GM23338 (cell line): ENCODE results near the gene JAZF1. TPM values are rescaled to one million over a fixed set of nuclear protein-coding genes. Genes with fewer than 3 reads are reported as not detected.

ENCODE experiments used
- ATAC-seq: fragments of 200-7000 bp; cut with Tn5 transposase; 3 replicates; pipeline ENCODE4 v1.9.1; 2020
- DNase-seq: peaks from one replicate; pipeline ENCODE4 v3.0.0-alpha.2; 2015; ENCODE audit warnings: low spot score
- H2AFZ ChIP-seq: fragments of 200-600 bp; sonication (generic); 2 replicates; pipeline ENCODE4 v1.8.0; 2016; ENCODE audit warnings: antibody characterized with exemption, mild to moderate bottlenecking, moderate library complexity
- H3F3A ChIP-seq: fragments of 200-600 bp; sonication (generic); replicated peaks from 2 replicates; pipeline ENCODE4 v1.8.0; 2017; ENCODE audit warnings: antibody characterized with exemption, mixed run types, low read depth
- H3K27ac ChIP-seq: fragments of 200-600 bp; sonication (generic); 2 replicates; pipeline ENCODE4 v1.6.1; 2016; ENCODE audit warnings: low read depth
- H3K27me3 ChIP-seq: fragments of 200-600 bp; sonication (generic); 2 replicates; pipeline ENCODE4 v1.8.0; 2016; ENCODE audit warnings: mild to moderate bottlenecking, mixed run types, moderate library complexity; ENCODE audit not compliant: insufficient read depth
- H3K36me3 ChIP-seq: fragments of 200-600 bp; sonication (generic); 2 replicates; pipeline ENCODE4 v1.8.0; 2016; ENCODE audit warnings: mild to moderate bottlenecking; ENCODE audit not compliant: insufficient read depth
- H3K4me1 ChIP-seq: fragments of 200-600 bp; sonication (generic); 2 replicates; pipeline ENCODE4 v1.8.0; 2016; ENCODE audit warnings: mild to moderate bottlenecking, moderate library complexity; ENCODE audit not compliant: insufficient read depth
- H3K4me2 ChIP-seq: fragments of 200-600 bp; sonication (generic); 2 replicates; pipeline ENCODE4 v1.7.1; 2017; ENCODE audit warnings: mixed run types
- H3K4me3 ChIP-seq: fragments of 200-600 bp; sonication (generic); 2 replicates; pipeline ENCODE4 v1.6.1; 2016; ENCODE audit warnings: mixed run types
- H3K79me2 ChIP-seq: fragments of 200-600 bp; sonication (generic); replicated peaks from 2 replicates; pipeline ENCODE4 v1.8.0; 2017; ENCODE audit warnings: mild to moderate bottlenecking; ENCODE audit not compliant: insufficient read depth
- H3K9me2 ChIP-seq: fragments of 200-600 bp; sonication (generic); 2 replicates; pipeline ENCODE4 v1.8.0; 2017; ENCODE audit not compliant: insufficient read depth
- H4K20me1 ChIP-seq: fragments of 200-600 bp; sonication (generic); replicated peaks from 2 replicates; pipeline ENCODE4 v1.8.0; 2017; ENCODE audit warnings: mild to moderate bottlenecking; ENCODE audit not compliant: insufficient read depth
- H3K27ac Mint-ChIP-seq: 2 replicates; pipeline ENCODE4 v1.8.0; 2020; ENCODE audit warnings: inconsistent platforms, mild to moderate bottlenecking, moderate library complexity, mixed read lengths
- H3K27me3 Mint-ChIP-seq: 3 replicates; pipeline ENCODE4 v1.8.0; 2022; ENCODE audit warnings: low read depth, mild to moderate bottlenecking, moderate library complexity, mixed read lengths, inconsistent platforms; ENCODE audit not compliant: insufficient read depth, poor library complexity
- H3K36me3 Mint-ChIP-seq: 3 replicates; pipeline ENCODE4 v1.8.0; 2021; ENCODE audit warnings: low read depth, mild to moderate bottlenecking, inconsistent platforms, moderate library complexity, mixed read lengths
- H3K4me1 Mint-ChIP-seq: 3 replicates; pipeline ENCODE4 v1.8.0; 2020; ENCODE audit warnings: mild to moderate bottlenecking, inconsistent platforms, mixed read lengths
- H3K4me3 Mint-ChIP-seq: 3 replicates; pipeline ENCODE4 v1.8.0; 2021; ENCODE audit warnings: moderate library complexity, mild to moderate bottlenecking, inconsistent platforms, mixed read lengths
- H3K9me3 Mint-ChIP-seq: 3 replicates; pipeline ENCODE4 v1.8.0; 2020; ENCODE audit warnings: moderate library complexity, mild to moderate bottlenecking, inconsistent platforms, mixed read lengths
- CREB1 ChIP-seq: fragments of 250-450 bp; sonication (Bioruptor Pico); IDR thresholded peaks from 2 replicates; pipeline ENCODE4 v1.5.0; 2020; ENCODE audit warnings: low read depth, mild to moderate bottlenecking, moderate library complexity
- ETS1 ChIP-seq: IDR thresholded peaks from 2 replicates; pipeline ENCODE4 v1.6.1; 2016; ENCODE audit warnings: antibody characterized with exemption
- EZH2 ChIP-seq: fragments of 200-600 bp; sonication (generic); IDR thresholded peaks from one replicate; pipeline ENCODE4 v1.8.0; 2017; ENCODE audit warnings: antibody characterized with exemption, mild to moderate bottlenecking, low read depth; ENCODE audit not compliant: unreplicated experiment
- EZH2phosphoT487 ChIP-seq: fragments of 200-600 bp; sonication (generic); IDR thresholded peaks from one replicate; pipeline ENCODE4 v1.8.1; 2018; ENCODE audit warnings: antibody characterized with exemption; ENCODE audit not compliant: unreplicated experiment
- JUNB ChIP-seq: IDR thresholded peaks from one replicate; pipeline ENCODE4 v1.6.1; 2016; ENCODE audit warnings: antibody characterized with exemption; ENCODE audit not compliant: unreplicated experiment
- NANOG ChIP-seq: IDR thresholded peaks from 2 replicates; pipeline ENCODE4 v1.6.1; 2016; ENCODE audit warnings: antibody characterized with exemption, borderline replicate concordance
- POLR2AphosphoS5 ChIP-seq: IDR thresholded peaks from 2 replicates; pipeline ENCODE4 v1.6.1; 2016; ENCODE audit warnings: antibody characterized with exemption, low read depth
- REST ChIP-seq: IDR thresholded peaks from one replicate; pipeline ENCODE4 v1.6.1; 2018; ENCODE audit warnings: antibody characterized with exemption; ENCODE audit not compliant: unreplicated experiment
- ZNF114 ChIP-seq: fragments of 250-450 bp; sonication (Bioruptor Pico); IDR thresholded peaks from 2 replicates; pipeline ENCODE4 v1.5.0; 2020; ENCODE audit warnings: mild to moderate bottlenecking, moderate library complexity
- ZNF331 ChIP-seq: fragments of 250-450 bp; sonication (Bioruptor Pico); IDR thresholded peaks from 2 replicates; pipeline ENCODE4 v1.5.0; 2020; ENCODE audit warnings: low read depth, mild to moderate bottlenecking, moderate library complexity
- ZNF462 ChIP-seq: fragments of 250-450 bp; sonication (Bioruptor Pico); IDR thresholded peaks from 2 replicates; pipeline ENCODE4 v1.5.0; 2020; ENCODE audit warnings: mild to moderate bottlenecking, moderate library complexity
- polyA plus RNA-seq: library from polyadenylated mRNA; unstranded; fragments of >200 nt; fragmentation: Nextera tagmentation; extraction: Ambion mirVana; gene quantifications from 2 replicates; pipeline ENCODE4 v1.2.1, GENCODE V29; 2016
- total RNA-seq: library from RNA; depleted of rRNA; stranded (reverse); fragments of >200 nt; shearing (Covaris generic); gene quantifications from 2 replicates; pipeline ENCODE4 v1.2.3, GENCODE V29; 2014

JAZF1 gene
- total and polyA plus RNA-seq, 2 experiments from 2014 or later: 12.2 to 22.2 TPM

- no peak for TF ChIP-seq ETS1
- TF ChIP-seq JUNB: no peak
- TF ChIP-seq CREB1 (CRISPR knock-in tag): no peak
- no peak for TF ChIP-seq ZNF331 (CRISPR knock-in tag)
- no peak for TF ChIP-seq REST
- no peak for TF ChIP-seq ZNF114 (CRISPR knock-in tag)
- no peak for TF ChIP-seq EZH2phosphoT487
- no peak for TF ChIP-seq NANOG
- TF ChIP-seq POLR2AphosphoS5: no peak
Measured at GRCh38 chr7:28182071-28182471, 1.5 kb upstream of the JAZF1 start (continued).

GRCh38 chr7:28181416-28181815, 821 bp upstream of the JAZF1 start:
- Histone ChIP-seq H3F3A (peaks cover 5% of the 10 kb centered on the region; the same call in 1 of the 2 replicates), H3K4me3 (peak overlapping the region; percentile 71), H3K36me3 (no peaks in the 10 kb centered on the region), H3K9me2 (no peaks in the 10 kb centered on the region), H2AFZ (0 out of 2 replicates have a peak overlapping the region, but pooled peaks have one; percentile 1), H3K27me3 (0 out of 2 replicates have a peak, but pooled peaks cover 3% of the 10 kb centered on the region), H3K27ac (no peak overlapping the region), H3K4me2 (peak overlapping the region; percentile 93), H3K79me2 (peaks cover 29% of the 10 kb centered on the region), H4K20me1 (no peaks in the 10 kb centered on the region), H3K4me1 (peaks cover 41% of the 10 kb centered on the region)
- Mint-ChIP-seq H3K4me3 (peak overlapping the region; percentile 89), H3K27ac (no peak overlapping the region), H3K36me3 (peaks cover 3% of the 10 kb centered on the region; the same call in 1 of the 3 replicates), H3K27me3 (peaks cover 15% of the 10 kb centered on the region), H3K4me1 (peaks cover 30% of the 10 kb centered on the region), H3K9me3 (peaks cover 2% of the 10 kb centered on the region; the same call in 1 of the 3 replicates)
- peak; percentile 19 for DNase-seq
- TF ChIP-seq POLR2AphosphoS5 (no peak), ZNF462 (no peak), EZH2 (no peak), ETS1 (no peak)
- no peak for ATAC-seq
